GM04504 (cell line): ENCODE measurements around the gene VOPP1.

Source experiments
- DNase-seq: peaks from one replicate; pipeline ENCODE4 v3.0.0-alpha.2; 2012; ENCODE audit warnings: low read depth

Gene VOPP1

DNA sequence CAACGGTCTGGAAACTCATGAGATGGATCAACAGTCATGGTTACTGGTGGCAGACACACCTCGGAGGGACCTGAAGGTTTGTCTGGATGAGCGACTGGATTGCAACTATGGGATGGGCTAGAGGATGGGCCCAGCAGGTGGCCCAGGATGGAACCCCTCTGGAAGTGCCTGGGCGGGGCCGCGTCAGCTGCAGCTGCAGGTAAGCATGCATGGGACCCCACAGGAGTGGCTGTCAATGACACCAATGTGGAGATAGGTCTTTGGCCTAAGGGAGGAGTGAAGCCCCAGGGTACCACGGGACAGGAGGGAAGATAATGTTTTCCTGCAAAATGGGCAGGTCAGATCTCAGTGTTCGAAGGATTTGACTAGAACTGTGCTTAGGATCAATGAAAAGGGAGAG lies 103.8 kb downstream of the VOPP1 start:
- DNase-seq: no peak

DNA sequence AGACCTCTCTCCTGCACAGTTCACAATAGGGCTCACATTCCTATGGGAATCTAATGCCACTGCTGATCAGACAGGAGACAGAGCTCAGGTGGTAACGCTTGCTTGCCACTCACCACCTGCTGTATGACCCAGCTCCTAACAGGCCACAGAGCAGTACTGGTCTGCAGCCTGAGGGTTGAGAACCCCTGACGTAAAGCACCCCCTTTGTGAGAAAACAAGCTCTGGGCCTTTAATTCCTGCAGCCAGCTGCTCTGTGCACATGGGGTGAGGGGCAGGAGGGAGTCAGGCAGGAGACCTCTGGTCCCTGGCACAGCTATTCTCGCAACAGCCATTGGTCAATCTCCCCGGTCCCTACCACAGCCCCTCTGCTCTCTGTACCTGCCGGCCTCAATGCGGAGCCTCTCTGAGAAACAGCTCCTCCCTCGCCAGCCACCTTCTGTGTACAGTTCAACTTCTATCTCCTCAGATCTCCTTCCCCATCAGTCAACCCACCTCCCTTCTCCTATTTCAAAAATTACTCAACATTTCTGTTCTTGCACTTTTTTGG lies 105.2 kb downstream of the VOPP1 start:
- DNase-seq: no peak

DNA sequence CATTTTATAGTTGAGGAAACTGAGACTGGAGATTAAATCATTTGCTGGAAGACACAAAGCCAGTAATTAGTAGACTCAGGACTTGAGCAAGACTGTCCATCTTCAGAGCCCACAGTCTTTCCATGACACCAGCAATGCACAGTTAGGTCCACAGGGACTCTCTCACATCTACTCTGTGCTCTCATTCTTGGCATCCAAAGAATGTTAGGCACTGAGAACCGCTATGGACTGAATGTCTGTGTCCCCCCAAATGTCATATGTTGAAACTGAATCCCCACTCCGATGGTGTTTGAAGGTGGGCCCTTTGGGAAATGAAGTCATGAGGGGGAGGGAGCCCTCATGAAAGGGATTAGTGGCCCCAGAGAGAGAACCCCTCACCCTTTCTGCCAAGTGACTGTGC lies 106.6 kb downstream of the VOPP1 start:
- DNase-seq: no peak

DNA sequence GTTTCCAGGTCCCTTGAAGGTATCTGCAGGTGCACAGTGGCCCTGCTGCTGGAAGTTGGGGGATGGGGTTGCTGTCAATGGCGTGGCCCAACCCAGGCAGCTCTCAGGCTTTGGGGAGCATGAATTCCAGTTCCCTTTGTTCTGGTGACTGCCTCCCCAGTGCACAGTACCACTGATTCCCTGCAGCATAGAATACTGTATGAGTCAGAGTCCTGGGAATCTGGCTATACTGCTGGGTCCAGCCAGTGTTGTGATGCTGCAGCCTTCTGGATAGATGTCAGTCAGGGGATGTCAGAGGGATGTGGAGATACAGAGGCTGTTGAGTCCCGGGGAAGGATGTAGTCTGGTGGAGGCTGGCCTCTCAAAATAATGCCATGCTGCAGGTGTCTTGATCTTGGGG lies 107.9 kb downstream of the VOPP1 start:
- no peak for DNase-seq

DNA sequence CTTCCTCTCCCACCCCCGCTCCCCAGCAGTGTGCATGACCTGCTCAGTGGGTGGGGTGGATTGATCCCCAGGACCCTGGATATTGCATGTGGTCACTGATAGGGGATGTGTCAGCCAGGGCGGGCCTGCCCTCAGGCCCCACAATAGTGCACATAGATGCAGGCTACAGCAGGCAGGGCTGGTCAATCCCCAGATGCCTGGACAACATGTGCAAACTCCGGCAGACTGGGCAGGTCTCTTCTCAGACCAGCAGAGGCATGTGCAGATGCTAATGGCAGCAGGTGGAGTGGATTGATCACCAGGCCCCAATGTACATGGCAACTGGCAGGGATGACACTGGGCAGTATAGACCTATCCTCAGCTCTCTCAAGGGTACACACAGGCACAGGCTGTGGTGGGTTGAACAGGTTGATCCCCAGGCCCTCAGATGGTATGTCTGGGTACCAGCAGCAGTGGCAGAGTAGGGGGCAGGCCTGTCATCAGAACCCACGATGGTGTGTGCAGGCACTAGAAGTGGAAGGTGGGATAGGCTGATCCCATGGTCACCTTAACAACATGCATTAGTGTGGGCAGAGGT lies 108.5 kb downstream of the VOPP1 start:
- DNase-seq: no peak

DNA sequence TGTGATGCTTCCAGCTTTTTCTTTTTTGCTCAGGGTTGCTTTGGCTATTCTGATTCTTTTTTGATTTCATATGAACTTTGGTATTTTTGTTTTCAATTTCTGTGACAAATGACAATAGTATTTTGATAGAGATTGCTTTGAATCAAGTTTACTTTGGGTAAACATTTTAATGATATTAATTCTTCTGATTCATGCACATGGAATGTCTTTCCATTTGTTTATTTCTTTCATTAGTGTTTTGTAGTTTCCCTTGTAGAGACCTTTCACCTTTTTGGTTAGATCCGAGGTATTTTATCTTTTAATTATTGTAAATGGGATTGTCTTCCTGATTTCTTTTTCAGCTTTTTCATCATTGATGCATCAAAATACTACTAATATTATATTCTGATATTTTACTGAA lies 114.0 kb downstream of the VOPP1 start:
- no peak for DNase-seq

DNA sequence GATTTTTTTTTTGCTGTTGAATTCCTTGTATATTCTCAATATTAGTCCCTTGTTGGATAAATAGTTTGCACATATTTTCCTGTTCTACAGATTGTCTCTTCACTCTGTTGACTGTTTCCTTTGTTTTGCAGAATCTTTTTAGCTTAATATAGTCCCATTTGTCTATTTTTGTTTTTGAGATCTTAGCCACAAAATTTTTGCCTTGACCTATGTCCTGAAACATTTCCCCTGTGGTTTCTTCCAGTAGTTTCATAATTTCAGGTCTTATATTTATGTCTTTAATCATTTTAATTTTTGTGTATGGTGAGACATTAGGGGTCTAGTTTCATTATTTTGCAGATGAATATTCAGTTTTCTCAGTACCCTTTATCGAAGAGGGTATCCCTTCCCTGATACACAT lies 114.5 kb downstream of the VOPP1 start:
- no peak for DNase-seq

DNA sequence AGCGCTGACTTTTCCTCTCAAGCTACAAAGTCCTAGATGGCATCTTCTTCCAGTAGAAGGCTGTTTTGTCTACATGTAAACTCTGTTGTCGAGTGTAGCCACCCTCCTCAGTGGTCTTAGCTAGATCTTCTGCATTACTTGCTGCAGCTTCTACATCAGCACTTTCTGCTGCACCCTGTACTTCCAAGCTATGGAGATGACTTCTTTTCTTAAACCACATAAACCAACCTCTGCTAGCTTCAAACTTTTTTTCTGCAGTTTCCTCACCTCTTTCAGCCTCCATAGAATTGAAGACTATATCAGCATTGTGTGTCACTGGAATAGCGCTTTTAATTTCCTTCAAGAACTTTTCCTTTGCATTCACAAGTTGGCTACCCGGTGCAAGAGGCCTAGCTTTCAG lies 119.3 kb downstream of the VOPP1 start:
- no peak for DNase-seq

DNA sequence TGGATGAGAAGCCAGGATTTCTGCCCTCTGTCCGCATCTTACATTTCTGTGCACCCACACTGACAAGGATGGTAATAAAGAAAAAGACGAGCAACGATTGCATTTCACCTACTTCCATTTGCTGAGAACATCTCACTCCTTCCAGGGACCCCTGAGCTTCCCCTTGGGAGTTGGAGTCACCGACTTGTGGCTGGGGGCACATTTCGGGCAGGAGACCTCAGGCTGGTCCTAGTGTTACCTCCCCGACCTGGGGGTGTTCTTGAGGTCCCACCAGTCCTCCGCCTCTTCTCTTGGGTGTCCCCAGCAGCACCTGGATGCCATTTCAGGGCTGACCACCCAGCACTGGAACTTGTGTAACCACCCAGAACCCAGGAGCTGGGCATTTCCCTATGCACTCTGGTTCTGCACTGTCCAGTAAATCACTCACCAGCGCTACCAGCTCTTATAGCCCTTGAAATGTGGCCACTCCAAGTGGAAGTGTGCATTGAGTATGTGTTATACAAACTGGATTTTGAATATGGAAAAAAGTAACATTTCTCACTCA lies 122.2 kb downstream of the VOPP1 start:
- no peak for DNase-seq

DNA sequence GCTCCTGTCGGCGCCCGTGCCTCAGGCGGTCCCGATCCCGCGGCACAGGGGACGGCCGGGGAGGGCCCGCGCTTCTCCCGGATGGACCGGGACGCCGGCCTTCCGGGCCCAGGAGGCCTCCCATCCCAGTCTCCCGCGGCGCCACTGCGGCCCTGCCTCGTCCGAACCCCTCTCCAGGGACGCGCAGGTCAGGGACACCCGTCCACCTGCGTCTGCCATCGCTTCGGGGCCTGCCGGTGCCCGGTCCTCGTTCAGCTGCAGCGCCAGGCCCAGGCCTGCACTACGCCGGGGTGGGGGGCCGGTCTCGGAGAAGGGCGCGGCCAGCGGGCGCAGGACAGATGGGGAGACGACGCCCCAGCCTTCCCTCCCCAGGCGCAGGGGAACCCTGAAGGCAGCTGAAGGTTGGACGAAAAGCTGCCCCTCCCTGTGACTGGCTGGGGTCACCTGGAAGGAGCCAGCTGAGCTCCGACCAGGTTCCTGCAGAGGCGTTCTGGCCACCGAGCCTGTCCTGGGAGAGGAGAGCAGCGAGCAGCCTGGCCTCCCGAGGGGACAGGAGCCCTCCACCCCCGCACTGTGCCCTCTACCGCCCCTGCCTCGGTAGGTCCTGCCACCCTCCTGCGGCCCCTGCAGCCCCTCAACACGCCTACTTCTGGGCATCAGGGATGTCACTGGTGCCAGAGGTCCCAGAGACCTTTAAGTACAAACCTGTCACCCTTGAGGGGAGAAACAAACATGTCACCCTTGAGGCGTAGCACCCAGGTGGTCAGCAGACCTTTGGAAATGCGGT lies 122.9 kb downstream of the VOPP1 start:
- no peak for DNase-seq

DNA sequence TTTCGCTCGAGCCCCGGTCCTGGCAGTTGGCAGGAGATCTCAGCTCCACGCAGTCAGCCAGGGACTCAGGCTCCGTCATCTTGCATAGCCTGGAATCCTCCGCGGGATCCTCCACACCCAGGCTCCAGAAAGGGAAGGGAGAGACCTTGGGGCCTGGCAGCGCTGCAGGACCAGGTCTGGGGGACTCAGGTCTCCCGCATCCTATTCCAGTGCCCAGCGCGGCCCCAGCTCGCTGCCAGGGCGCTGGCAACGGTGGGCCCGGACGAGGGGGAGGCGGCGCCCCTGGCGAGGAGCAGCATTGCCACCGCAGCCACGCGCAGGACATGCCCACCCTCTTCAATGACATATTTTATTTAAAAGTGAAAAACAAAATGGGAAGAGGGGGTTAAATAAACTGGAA lies 123.8 kb downstream of the VOPP1 start:
- DNase-seq: no peak

DNA sequence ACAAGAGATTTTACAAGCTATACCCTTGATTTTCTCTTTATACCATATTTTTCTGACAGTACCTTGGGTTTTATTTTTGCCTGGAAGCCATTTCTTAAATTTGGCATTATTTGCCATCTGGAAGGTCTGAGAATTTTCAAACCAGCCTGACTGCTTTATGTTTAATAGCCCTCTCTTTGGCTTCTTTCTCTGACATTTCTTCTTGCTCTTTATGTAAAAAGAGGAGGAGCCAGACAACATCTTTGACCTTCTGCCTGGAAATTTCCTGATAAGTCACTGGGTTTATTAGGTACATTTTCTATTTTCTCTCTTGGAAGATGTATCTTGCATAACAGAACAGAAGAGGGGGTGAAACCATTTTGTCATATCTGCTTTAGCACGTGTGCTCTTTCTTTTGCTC lies 127.5 kb downstream of the VOPP1 start:
- no peak for DNase-seq

DNA sequence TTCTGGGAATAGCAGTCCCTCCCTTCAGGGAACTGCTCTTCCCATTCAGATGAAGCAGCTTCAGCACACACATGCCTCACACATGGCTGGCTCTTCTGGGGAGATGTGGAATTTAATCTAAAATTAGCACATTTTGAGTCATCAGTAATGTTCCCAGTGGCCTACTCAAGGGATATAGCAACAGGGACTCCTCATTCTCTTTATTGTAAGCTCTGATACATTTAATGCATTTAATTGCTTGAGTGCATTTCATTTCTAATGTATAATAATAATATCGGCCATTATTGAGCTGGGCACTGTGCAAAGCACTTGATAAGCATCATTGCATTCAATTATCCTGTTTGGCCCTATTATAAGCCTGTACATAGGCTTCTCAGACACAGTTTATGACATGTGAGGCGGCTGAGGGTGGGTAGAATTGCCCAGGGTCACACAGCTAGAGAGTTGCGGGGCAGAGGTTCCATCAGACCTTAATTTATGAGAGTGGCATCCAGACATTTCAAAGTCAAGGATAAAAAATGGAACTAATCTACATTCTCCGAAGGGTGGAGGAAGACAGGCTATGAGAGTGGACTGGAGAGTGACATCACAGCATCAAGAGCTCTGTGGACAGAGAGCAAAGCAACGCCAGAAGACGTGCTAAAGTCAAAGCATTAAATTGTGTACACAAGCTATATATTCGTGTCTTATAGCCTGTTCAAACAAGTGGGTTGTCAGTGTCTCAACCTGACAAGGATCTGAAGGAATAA lies 130.4 kb downstream of the VOPP1 start:
- peak; percentile 72 for DNase-seq

DNA sequence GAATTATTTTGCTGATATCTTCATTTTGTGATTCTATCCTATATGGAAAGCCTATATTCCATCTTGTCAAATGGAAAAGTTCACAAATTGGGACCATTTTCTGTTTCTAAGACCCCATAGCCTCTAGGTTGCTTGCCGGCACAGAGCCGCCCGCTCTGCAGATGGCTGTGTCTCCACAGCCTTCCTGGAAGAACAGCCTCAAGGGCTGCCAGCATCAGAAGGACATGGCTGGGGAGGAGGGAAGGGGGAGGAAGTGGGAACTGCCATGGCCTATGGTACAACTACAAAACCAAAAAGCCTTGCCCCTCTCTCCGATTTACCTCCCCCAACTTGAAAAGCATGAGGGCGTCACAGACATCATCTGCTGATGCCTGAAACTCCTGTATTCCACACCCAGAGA lies 131.3 kb downstream of the VOPP1 start:
- no peak for DNase-seq

DNA sequence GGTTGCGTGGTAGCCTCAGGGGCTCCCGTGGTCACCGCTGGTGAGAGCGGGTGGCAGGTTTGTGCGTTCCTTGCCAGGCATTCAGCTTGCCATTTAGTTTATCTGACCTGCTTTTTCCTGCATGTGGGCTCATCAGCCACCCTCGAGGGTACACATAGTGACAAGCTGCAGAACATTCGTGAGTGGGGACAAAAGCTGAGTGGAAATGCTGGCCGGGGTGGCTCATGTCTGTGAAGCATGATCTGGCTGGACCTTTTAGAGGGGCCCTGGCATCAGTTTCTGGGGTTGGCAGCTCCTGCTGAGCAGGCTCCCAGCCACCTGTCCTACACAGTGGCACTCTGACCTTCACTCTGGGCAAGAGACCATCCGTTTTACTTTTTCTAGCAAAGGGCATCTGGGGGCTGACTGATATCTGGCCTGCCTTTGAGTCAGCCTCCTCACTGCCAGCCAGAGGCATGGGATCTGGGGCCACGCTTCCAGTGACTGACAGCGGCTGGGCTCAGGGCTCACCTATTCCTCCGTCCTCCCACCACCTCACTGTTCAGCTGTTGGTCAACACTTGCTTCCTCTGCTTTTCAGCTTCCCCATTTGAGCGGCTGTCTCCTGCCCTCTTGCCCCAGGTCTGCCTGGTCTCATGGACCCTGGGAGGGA lies 132.1 kb downstream of the VOPP1 start:
- no peak for DNase-seq

DNA sequence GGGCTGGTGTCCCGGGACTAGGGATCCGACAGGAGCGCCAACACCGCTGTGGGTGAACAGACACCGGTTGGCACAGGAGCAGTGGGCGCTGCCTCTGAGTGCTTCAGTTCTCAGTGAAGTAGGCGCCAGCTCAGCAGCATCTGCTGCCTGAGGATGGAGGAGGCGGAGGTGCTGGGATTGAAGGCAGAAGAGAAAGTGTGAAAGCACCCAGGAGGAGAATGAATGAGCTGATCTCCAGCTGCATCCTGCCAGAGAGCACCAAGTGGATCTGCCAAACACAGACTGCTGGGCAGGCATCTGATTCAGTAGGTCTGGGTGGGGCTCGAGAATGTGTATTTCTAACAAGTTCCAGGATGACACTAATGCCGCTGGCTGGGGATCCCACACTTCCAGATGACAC lies 132.7 kb downstream of the VOPP1 start:
- peak; percentile 24 for DNase-seq

DNA sequence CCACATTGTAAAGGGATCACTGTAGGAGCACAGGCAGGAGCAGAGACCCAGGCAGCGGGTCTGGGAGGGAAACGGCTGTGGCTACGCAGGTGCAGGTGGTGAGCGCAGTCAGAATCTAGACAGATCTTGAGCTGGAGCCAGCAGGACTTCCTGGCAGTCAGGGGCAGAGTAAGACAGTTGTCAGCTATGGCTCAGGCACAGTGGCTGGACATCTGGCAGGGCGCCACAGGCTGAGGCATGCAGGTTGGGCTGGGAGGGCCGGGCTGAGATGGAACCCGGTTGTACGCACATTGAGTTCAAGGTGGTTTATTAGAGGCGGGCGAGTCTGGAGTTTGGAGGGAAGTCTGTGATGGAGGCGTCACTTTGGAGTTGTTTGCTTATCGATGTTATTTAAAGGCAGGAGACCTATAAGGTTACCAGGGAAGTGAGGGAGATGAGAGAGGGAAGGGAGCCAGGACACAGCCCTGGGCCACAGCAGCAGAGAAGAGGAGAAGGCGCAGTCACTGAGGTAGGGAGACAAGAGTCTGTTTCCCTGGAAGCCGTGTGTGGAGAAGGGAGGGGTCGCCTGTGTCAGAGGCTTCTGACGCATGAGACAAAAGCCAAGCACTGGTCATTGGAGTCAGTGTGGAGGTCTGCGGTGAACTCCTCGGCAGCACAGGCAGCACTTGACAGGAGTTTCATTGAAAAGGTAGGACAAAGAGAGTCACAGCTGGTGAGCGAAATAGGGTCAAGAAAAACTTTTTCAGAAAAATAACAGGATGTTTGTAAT lies 133.4 kb downstream of the VOPP1 start:
- no peak for DNase-seq

DNA sequence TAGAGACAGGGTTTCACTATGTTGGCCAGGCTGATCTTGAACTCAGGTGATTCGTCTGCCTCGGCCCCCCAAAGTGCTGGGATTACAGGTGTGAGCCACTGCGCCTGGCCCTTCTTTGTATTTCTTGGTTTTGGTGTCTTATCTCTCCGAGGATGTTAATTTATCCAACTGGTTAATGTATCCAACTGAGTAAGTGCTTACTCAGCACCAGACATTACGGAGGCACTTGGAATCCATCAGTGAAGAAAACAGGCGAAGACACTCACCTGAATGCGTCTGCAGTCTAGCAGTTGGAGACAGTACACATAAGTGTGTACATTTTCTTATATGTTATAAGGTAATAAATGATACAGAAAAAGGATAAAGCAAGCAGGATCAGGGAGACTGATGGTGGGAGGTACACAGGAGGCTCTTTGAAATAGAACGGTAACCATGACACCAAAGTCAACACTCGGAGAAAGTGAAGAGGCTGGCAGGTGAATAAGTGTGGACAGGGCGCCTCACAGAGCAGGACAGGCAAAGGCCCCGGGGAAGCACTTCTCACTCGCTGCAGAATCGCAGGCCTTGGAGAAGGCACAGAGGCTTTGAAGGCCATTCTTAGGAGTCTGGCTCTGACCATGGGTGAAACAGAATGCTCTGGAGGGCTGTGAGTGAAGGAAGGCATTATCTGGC lies 134.1 kb downstream of the VOPP1 start:
- DNase-seq: no peak

DNA sequence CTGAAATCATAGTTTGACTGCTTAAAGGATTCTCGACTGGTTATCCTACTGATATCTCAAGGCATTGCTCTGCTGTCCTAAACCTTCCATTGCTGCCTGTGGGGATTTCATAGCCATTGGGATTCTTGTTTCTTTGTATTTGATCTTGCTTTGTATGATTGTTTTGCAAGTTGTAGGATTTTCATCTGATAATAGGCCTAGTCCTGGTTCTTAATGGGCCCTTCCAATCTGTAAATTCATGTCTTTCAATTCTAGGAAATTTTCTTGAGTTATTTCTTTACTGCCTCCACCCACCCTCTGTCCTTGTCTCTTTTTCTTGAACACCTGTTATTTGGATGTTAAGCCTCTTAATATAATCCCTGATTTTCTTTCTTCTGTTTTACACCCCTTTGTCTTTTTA lies 134.9 kb downstream of the VOPP1 start:
- no peak for DNase-seq

DNA sequence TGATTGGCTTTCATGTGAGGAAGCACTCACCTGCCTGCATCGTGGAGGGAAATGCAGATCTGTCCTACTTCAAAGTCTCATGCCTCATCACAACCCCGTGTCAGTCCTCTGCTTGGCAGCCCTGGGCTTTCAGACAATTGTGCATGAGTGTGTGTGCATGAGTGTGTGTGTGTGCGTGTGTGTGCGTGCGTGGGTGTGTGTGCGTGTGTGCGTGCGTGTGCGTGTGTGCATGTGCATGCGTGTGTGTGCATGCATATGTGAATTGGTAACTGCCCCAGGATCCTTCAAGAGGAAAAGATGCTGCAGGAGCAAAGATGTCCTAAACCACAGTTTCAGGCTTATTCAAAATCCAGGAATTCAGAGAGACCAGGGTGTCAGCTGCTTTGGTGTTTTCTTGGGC lies 135.8 kb downstream of the VOPP1 start:
- DNase-seq: no peak

DNA sequence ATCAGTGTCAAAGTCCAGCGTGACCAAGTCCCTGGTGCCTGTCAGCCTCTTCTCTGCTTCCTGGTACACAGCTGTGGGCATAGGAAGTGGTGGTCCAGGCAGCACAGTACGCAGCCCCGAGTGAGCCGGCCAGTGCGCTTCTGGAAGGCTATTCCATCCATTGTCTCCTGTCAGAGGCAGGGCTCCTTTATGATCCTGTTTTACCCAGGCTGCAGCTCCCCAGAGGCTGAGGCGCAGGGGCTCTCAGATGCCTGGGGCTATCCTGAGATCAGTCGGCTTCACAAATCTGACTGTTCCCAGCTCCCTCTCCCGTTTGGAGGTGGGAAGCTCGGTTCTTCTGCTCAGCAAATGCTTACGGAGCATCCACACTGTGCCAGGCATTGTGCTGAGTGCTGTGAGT lies 136.8 kb downstream of the VOPP1 start:
- DNase-seq: no peak
